Activated CD4-positive, alpha-beta T cell treated with anti-CD3 and anti-CD28 coated beads for 36 hours (primary cell): ENCODE data around the gene ILK. TPM values are rescaled to one million over a fixed set of nuclear protein-coding genes. Genes with fewer than 3 reads are reported as not detected.
A peak's percentile ranks its signal among the peaks of the same experiment; 100 is the strongest.

ENCODE experiments used
- ATAC-seq: fragments of 200-7000 bp; cut with Tn5 transposase; one replicate; pipeline ENCODE4 v1.10.0; 2021; ENCODE audit warnings: mild to moderate bottlenecking, moderate library complexity
- CTCF ChIA-PET: fragments of 350-600 bp; sonication (Branson Sonifier 250); formaldehyde crosslinking; loops from one replicate; lab custom pipeline; 2021; ENCODE audit warnings: antibody characterized with exemption; lab: Charles Lee
- POLR2A ChIA-PET: fragments of 350-600 bp; sonication (Branson Sonifier 250); formaldehyde crosslinking; loops from one replicate; lab custom pipeline; 2021; ENCODE audit warnings: antibody characterized with exemption, inconsistent platforms; lab: Charles Lee
- DNase-seq: peaks from one replicate; pipeline ENCODE4 v3.0.0-alpha.2; 2020
- H3K27ac Mint-ChIP-seq: one replicate; pipeline ENCODE4 v1.8.0; 2021; ENCODE audit warnings: mixed read lengths
- H3K27me3 Mint-ChIP-seq: one replicate; pipeline ENCODE4 v1.8.0; 2021; ENCODE audit warnings: mixed read lengths
- H3K36me3 Mint-ChIP-seq: one replicate; pipeline ENCODE4 v1.8.0; 2021; ENCODE audit warnings: low read depth, mixed read lengths
- H3K4me1 Mint-ChIP-seq: one replicate; pipeline ENCODE4 v1.8.0; 2021; ENCODE audit warnings: mixed read lengths
- H3K4me3 Mint-ChIP-seq: one replicate; pipeline ENCODE4 v1.8.0; 2021; ENCODE audit warnings: mild to moderate bottlenecking, moderate library complexity, mixed read lengths
- H3K9me3 Mint-ChIP-seq: one replicate; pipeline ENCODE4 v1.8.0; 2021; ENCODE audit warnings: low read depth, mixed read lengths
- intact Hi-C, 2 experiments: fragments of 100-400 bp; cut with DNase I in 1 of 2; cut with micrococcal nuclease in 1 of 2; formaldehyde crosslinking; loops; one replicate each; pipeline versions ENCODE4 v1.14.2 to v1.15.1; 2022 to 2024; cut with DNase I, micrococcal nuclease
- total RNA-seq, 2 experiments: library from RNA; stranded (reverse); gene quantifications; one replicate each; pipeline ENCODE4 v1.2.3, GENCODE V29; 2021

Gene ILK
- total RNA-seq, 2 experiments from 2014 or later: 85.6 to 89.0 TPM

DNA sequence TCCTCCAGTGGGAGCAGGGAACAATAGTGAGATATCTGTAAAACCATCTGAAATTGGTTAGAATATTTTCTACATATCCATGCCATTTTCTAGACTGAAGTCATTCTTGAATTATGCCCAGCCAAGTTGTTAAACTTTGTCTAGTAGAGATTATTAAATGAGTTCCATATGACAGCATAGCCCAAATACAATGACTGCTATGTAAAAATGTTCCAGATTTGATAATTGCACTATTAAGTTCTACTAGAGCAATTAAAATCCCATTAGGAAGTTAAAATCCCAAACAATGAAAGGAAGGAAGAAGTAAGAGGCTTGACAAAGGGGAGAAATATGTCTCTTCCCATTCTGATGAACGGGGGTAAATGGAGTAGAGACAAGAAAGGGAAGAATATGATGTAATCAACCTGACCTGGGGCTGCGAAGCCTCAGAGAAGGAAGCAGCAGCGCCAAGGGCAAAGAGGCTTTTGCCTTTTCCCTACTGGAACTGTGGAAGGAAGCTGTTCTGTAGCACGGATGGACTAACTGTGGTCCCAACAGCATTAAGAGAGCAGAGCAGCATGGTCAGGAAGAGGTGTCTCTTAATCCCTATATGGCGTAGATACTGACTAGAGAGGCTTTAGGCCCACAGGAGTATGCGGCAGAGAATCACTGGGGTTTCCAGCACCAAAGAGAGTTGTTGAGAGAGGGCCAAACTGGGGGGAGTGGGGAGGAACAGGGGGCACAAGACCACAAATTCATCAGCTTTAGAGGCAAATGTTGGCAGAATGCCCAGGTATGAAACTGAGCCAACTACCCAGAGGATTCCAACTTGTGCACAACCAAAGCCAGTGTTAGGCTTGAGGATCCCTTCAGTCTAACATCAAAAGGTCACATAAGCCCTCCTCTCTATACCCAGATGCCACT is 26.9 kb upstream of the ILK start:
- intact Hi-C loops: no loop called here
- H3K27ac Mint-ChIP-seq: no peak overlapping the region
- no peak for DNase-seq
- CTCF ChIA-PET: interaction anchor here (1.0 kb wide), 1 partner anchor 10 kb away, joined by 3 read pairs; no protein-coding TSS in a partner anchor
- peaks cover 7% of the 10 kb centered on the region for H3K4me1 Mint-ChIP-seq
- POLR2A ChIA-PET: no interaction called here
- peaks cover 2% of the 10 kb centered on the region for H3K9me3 Mint-ChIP-seq
- peaks cover 12% of the 10 kb centered on the region for H3K36me3 Mint-ChIP-seq
- H3K4me3 Mint-ChIP-seq: no peak overlapping the region
- ATAC-seq: no peak
- no peaks in the 10 kb centered on the region for H3K27me3 Mint-ChIP-seq

- CTCF ChIA-PET: interaction anchor here (0.6 to 1.3 kb wide), 2 partner anchors 35 to 40 kb away, joined by 3 read pairs; no protein-coding TSS in a partner anchor
- Mint-ChIP-seq H3K36me3 (peaks cover 17% of the 10 kb centered on the region), H3K27me3 (no peaks in the 10 kb centered on the region), H3K27ac (no peak overlapping the region), H3K9me3 (peaks cover 5% of the 10 kb centered on the region), H3K4me3 (no peak overlapping the region), H3K4me1 (peaks cover 5% of the 10 kb centered on the region)
- POLR2A ChIA-PET: no interaction called here
- no peak for ATAC-seq
- DNase-seq: no peak
- intact Hi-C loops: no loop called here
Observed at GRCh38 chr11:6578134-6578533, 25.4 kb upstream of the ILK start.

DNA sequence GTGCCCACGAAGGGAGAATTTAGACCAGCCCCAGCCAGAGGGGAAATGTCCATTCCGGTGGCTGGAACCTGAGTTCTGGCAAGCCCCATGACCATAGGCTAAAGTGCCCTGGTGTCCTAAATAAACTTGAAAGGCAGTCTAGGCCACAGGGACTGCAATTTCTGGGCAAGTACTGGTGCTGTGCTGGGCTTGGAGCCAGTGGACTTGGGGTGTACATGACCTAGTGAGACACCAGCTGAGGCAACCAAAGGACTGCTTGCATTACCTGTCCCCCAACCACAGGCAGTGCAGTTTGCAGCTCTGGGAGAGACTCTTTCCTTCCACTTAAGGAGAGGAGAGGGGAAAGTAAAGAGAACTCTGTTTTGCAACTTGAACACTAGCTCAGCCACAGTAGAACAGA is 23.9 kb upstream of the ILK start:
- H3K4me3 Mint-ChIP-seq: no peak overlapping the region
- H3K9me3 Mint-ChIP-seq: peaks cover 19% of the 10 kb centered on the region
- peaks cover 5% of the 10 kb centered on the region for H3K4me1 Mint-ChIP-seq
- ATAC-seq (no peak), DNase-seq (no peak)
- H3K27ac Mint-ChIP-seq: no peak overlapping the region
- ChIA-PET POLR2A (no interaction called here), CTCF (interaction anchor here (1.4 to 2.2 kb wide), 2 partner anchors 13 to 49 kb away, joined by 4 to 7 read pairs; no protein-coding TSS in a partner anchor)
- intact Hi-C loops: no loop called here
- no peaks in the 10 kb centered on the region for H3K27me3 Mint-ChIP-seq
- peaks cover 30% of the 10 kb centered on the region for H3K36me3 Mint-ChIP-seq

- Mint-ChIP-seq H3K27me3 (no peaks in the 10 kb centered on the region), H3K9me3 (peaks cover 23% of the 10 kb centered on the region), H3K4me1 (no peaks in the 10 kb centered on the region), H3K4me3 (no peak overlapping the region), H3K27ac (no peak overlapping the region), H3K36me3 (peaks cover 46% of the 10 kb centered on the region)
- ChIA-PET CTCF (no interaction called here), POLR2A (no interaction called here)
- intact Hi-C loops: no loop called here
- ATAC-seq (no peak), DNase-seq (no peak)
Observed at GRCh38 chr11:6583584-6583983, 20.0 kb upstream of the ILK start.

DNA sequence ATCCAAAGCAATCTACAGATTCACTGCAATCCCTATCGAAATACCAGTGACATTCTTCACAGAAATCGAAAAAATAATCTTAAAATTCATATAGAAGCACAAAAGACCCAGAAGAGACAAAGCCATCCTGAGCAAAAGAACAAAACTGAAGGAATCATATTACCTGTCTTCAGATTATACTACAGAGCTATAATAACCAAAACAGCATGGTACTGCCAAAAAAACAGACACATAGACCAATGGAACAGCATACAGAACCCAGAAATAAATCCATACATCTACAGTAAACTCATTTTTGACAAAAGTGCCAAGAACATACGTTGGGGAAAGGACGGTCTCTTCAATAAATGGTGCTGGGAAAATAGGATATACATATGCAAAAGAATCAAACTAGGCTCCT is 19.0 kb upstream of the ILK start:
- peaks cover 23% of the 10 kb centered on the region for H3K9me3 Mint-ChIP-seq
- ATAC-seq: no peak
- ChIA-PET CTCF (no interaction called here), POLR2A (no interaction called here)
- no peaks in the 10 kb centered on the region for H3K4me1 Mint-ChIP-seq
- intact Hi-C loops: no loop called here
- H3K4me3 Mint-ChIP-seq: no peak overlapping the region
- no peak overlapping the region for H3K27ac Mint-ChIP-seq
- no peaks in the 10 kb centered on the region for H3K27me3 Mint-ChIP-seq
- peaks cover 50% of the 10 kb centered on the region for H3K36me3 Mint-ChIP-seq
- no peak for DNase-seq

- intact Hi-C loops: no loop called here
- ATAC-seq (no peak), DNase-seq (no peak)
- no peak overlapping the region for H3K27ac Mint-ChIP-seq
- no peaks in the 10 kb centered on the region for H3K4me1 Mint-ChIP-seq
- H3K27me3 Mint-ChIP-seq: no peaks in the 10 kb centered on the region
- H3K4me3 Mint-ChIP-seq: no peak overlapping the region
- CTCF ChIA-PET: interaction anchor here (0.7 to 2.5 kb wide), 4 partner anchors 9 to 76 kb away, joined by 3 to 6 read pairs (median 4); no protein-coding TSS in a partner anchor
- H3K36me3 Mint-ChIP-seq: peaks cover 52% of the 10 kb centered on the region
- H3K9me3 Mint-ChIP-seq: peaks cover 21% of the 10 kb centered on the region
- POLR2A ChIA-PET: no interaction called here
Observed at GRCh38 chr11:6586434-6587359, 16.9 kb upstream of the ILK start.

GRCh38 chr11:6587360-6587953 is 16.1 kb upstream of the ILK start:
- intact Hi-C loops: no loop called here
- H3K36me3 Mint-ChIP-seq: peaks cover 51% of the 10 kb centered on the region
- DNase-seq: no peak
- no peak for ATAC-seq
- H3K27ac Mint-ChIP-seq: no peak overlapping the region
- no peak overlapping the region for H3K4me3 Mint-ChIP-seq
- POLR2A ChIA-PET: no interaction called here
- peaks cover 21% of the 10 kb centered on the region for H3K9me3 Mint-ChIP-seq
- H3K27me3 Mint-ChIP-seq: no peaks in the 10 kb centered on the region
- CTCF ChIA-PET: interaction anchor here (0.7 to 2.5 kb wide), 4 partner anchors 10 to 77 kb away, joined by 3 to 6 read pairs (median 4); no protein-coding TSS in a partner anchor
- H3K4me1 Mint-ChIP-seq: no peaks in the 10 kb centered on the region

DNA sequence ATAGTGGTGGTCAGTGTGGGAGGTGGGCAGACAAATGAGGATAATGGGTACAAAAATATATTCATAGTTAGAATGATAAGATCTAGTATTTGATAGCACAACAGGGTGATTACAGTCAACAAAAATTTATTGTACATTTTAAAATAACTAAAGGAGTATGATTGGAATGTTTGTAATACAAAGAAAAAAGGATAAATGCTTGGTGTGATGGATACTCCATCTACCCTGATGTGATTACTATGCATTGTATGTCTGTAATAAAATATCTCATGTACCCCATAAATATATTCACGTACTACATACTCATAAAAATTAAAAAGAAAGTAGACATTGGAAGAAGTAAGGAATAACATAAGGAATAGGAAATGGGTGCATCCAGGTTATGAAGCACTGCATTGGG is 15.6 kb upstream of the ILK start:
- DNase-seq (no peak), ATAC-seq (no peak)
- CTCF ChIA-PET: interaction anchor here (2.5 kb wide), 1 partner anchor 57 kb away, joined by 6 read pairs; no protein-coding TSS in a partner anchor
- H3K4me1 Mint-ChIP-seq: no peaks in the 10 kb centered on the region
- peaks cover 19% of the 10 kb centered on the region for H3K9me3 Mint-ChIP-seq
- no peaks in the 10 kb centered on the region for H3K27me3 Mint-ChIP-seq
- no peak overlapping the region for H3K27ac Mint-ChIP-seq
- peaks cover 49% of the 10 kb centered on the region for H3K36me3 Mint-ChIP-seq
- intact Hi-C loops: no loop called here
- POLR2A ChIA-PET: no interaction called here
- H3K4me3 Mint-ChIP-seq: no peak overlapping the region

DNA sequence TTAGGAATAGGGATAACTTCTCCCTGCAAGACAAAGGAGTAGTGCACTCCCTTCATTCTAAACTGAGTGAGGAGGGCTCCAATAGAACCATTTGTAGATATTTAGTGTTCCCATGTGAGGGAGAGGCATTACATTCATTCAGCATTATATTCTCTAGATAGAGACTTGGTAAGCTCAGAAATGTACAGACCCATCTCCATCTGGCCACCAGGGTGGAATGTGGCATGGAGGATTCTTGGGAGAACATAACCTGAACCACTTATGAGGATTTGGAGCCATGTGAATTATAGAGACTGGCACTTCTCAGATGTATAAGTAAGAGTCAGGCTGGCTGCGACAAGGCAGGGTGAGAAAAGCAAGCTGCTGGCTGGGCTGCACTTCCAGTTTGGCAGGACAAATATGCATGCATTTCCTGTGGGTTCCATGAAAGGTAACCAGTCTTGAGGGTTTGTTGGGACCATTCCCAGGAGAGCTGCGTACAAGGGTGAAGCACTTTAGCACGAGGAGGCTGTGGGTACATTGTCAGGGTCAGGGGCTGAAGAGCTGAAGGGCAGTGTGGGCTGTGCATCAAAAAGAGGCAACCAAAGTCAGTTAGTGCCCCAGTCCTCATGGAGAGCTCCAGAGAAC is 9.3 kb upstream of the ILK start:
- H3K27me3 Mint-ChIP-seq: no peaks in the 10 kb centered on the region
- H3K36me3 Mint-ChIP-seq: peaks cover 41% of the 10 kb centered on the region
- ATAC-seq (no peak), DNase-seq (no peak)
- no peak overlapping the region for H3K4me3 Mint-ChIP-seq
- H3K4me1 Mint-ChIP-seq: peaks cover 22% of the 10 kb centered on the region
- intact Hi-C loops: no loop called here
- POLR2A ChIA-PET: no interaction called here
- CTCF ChIA-PET: interaction anchor here (0.7 to 1.3 kb wide), 4 partner anchors 112 to 215 kb away, joined by 3 to 5 read pairs (median 3); no protein-coding TSS in a partner anchor
- H3K9me3 Mint-ChIP-seq: no peaks in the 10 kb centered on the region
- no peak overlapping the region for H3K27ac Mint-ChIP-seq

DNA sequence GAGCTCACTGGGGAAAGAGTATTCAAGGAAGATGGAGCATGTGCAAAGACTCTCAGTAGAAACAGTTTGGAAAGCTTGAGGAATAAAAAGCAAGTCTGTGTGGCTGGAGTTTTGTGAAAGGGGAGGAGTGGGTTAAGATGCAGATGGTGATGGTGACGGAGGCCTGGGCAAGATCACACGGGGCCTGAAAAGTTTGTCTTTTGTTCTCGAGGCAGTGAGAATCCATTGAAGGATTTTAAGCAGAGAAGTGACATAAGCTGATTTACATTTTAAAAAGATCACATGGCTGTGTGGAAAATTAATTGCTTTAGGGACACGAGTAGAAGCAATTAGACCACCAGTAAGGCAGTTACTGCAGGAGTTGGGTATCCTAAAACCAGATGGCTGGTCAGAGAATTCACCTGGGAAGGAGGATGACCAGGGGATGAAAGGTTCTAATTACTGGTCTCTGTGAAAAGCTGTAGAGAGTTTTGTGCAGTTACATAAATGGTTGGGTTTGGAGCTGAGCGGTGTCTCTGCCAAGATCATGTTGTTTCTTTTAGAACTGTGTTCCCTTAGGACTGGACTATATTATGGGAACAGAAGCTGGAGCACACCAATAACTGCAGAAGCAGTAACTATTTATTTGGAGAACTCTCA is 7.2 kb upstream of the ILK start:
- DNase-seq (no peak), ATAC-seq (no peak)
- peaks cover 45% of the 10 kb centered on the region for H3K36me3 Mint-ChIP-seq
- CTCF ChIA-PET: interaction anchor here (1.1 to 1.2 kb wide), 2 partner anchors 67 to 87 kb away, joined by 3 to 4 read pairs; partner anchors contain the start of gene MRPL17
- H3K27me3 Mint-ChIP-seq: no peaks in the 10 kb centered on the region
- H3K9me3 Mint-ChIP-seq: no peaks in the 10 kb centered on the region
- POLR2A ChIA-PET: no interaction called here
- no peak overlapping the region for H3K4me3 Mint-ChIP-seq
- peaks cover 28% of the 10 kb centered on the region for H3K4me1 Mint-ChIP-seq
- H3K27ac Mint-ChIP-seq: peak overlapping the region; percentile 3
- intact Hi-C loops: no loop called here
